IMR-90 (cell line): ENCODE results near the gene FDXR. TPM values are rescaled to one million over a fixed set of nuclear protein-coding genes. Genes with fewer than 3 reads are reported as not detected.

Experiments used
- ATAC-seq: fragments of 200-7000 bp; cut with Tn5 transposase; 2 replicates; pipeline ENCODE4 v1.9.1; 2020; ENCODE audit warnings: low read depth, mild to moderate bottlenecking, moderate library complexity
- BruUV-seq: library from RNA; stranded (reverse); fragments of 400-500 nt; replicated peaks from 2 replicates; lab custom pipeline; 2021; lab: Mats Ljungman, UMichigan
- CTCF ChIA-PET: fragments of 300-600 bp; formaldehyde crosslinking; extraction: SDS; loops from one replicate; lab custom pipeline; 2021; ENCODE audit warnings: antibody characterized with exemption; lab: Yijun Ruan, JAX
- POLR2A ChIA-PET: fragments of 300-600 bp; sonication (Branson Sonifier 250); formaldehyde crosslinking; loops from one replicate; lab custom pipeline; 2022; ENCODE audit warnings: antibody characterized with exemption; ENCODE audit not compliant: unreplicated experiment; lab: Charles Lee
- DNase-seq: peaks from one replicate; pipeline ENCODE4 v3.0.0; 2013
- H2AFZ ChIP-seq: replicated peaks from 2 replicates; pipeline ENCODE3; 2013; ENCODE audit warnings: low read length, mild to moderate bottlenecking; ENCODE audit not compliant: poor library complexity
- H2AK5ac ChIP-seq: 2 replicates; pipeline ENCODE4 v1.6.1; 2013; ENCODE audit warnings: low read depth, low read length, inconsistent platforms
- H2AK9ac ChIP-seq: replicated peaks from 2 replicates; pipeline ENCODE3; 2013; ENCODE audit warnings: mild to moderate bottlenecking, low read depth, low read length, moderate library complexity; ENCODE audit not compliant: poor library complexity
- H2BK120ac ChIP-seq: 2 replicates; pipeline ENCODE4 v1.6.1; 2013; ENCODE audit warnings: low read depth, low read length, inconsistent platforms
- H2BK15ac ChIP-seq: 3 replicates; pipeline ENCODE4 v1.6.1; 2013; ENCODE audit warnings: low read depth, low read length, inconsistent platforms
- H2BK20ac ChIP-seq: 2 replicates; pipeline ENCODE4 v1.6.1; 2013; ENCODE audit warnings: low read depth, mild to moderate bottlenecking, inconsistent platforms, low read length, moderate library complexity
- H2BK5ac ChIP-seq: 2 replicates; pipeline ENCODE4 v1.6.1; 2013; ENCODE audit warnings: mild to moderate bottlenecking, low read depth, low read length, inconsistent platforms; ENCODE audit not compliant: poor library complexity, severe bottlenecking
- H3K14ac ChIP-seq: replicated peaks from 2 replicates; pipeline ENCODE4 v1.6.1; 2013; ENCODE audit warnings: low read depth, low read length, inconsistent platforms
- H3K18ac ChIP-seq: 2 replicates; pipeline ENCODE4 v1.6.1; 2013; ENCODE audit warnings: low read depth, low read length, control low read depth
- H3K23ac ChIP-seq: 2 replicates; pipeline ENCODE4 v1.6.1; 2013; ENCODE audit warnings: low read depth, low read length, inconsistent platforms
- H3K27ac ChIP-seq: 2 replicates; pipeline ENCODE4 v1.5.1; 2013; ENCODE audit warnings: mild to moderate bottlenecking, control low read depth, low read length; ENCODE audit not compliant: insufficient read depth
- H3K27me3 ChIP-seq: 2 replicates; pipeline ENCODE4 v1.6.1; 2013; ENCODE audit warnings: low read length; ENCODE audit not compliant: control insufficient read depth, insufficient read depth
- H3K36me3 ChIP-seq: 2 replicates; pipeline ENCODE4 v1.6.1; 2013; ENCODE audit warnings: low read length, mixed read lengths; ENCODE audit not compliant: control insufficient read depth, insufficient read depth
- H3K4ac ChIP-seq: 2 replicates; pipeline ENCODE4 v1.6.1; 2013; ENCODE audit warnings: low read depth, low read length, inconsistent platforms
- H3K4me1 ChIP-seq: 2 replicates; pipeline ENCODE4 v1.6.1; 2013; ENCODE audit warnings: low read length, mixed read lengths; ENCODE audit not compliant: control insufficient read depth, insufficient read depth
- H3K4me2 ChIP-seq: 2 replicates; pipeline ENCODE4 v1.6.1; 2013; ENCODE audit warnings: low read depth, mild to moderate bottlenecking, control low read depth, low read length, moderate library complexity
- H3K4me3 ChIP-seq: 2 replicates; pipeline ENCODE4 v1.5.1; 2013; ENCODE audit warnings: low read depth, mild to moderate bottlenecking, control low read depth, low read length, moderate library complexity; ENCODE audit not compliant: insufficient read depth
- H3K56ac ChIP-seq: 2 replicates; pipeline ENCODE4 v1.6.1; 2013; ENCODE audit warnings: low read length, inconsistent platforms; ENCODE audit not compliant: insufficient read depth; ENCODE audit errors: extremely low read depth
- H3K79me1 ChIP-seq, 2 experiments: 2 replicates each; pipeline ENCODE4 v1.6.1; 2013; ENCODE audit warnings: low read length in 2 of 2, inconsistent platforms in 1 of 2, low read depth in 1 of 2
- H3K9ac ChIP-seq: 2 replicates; pipeline ENCODE4 v1.6.1; 2013; ENCODE audit warnings: low read depth, low read length, control low read depth
- H3K9me1 ChIP-seq: 2 replicates; pipeline ENCODE4 v1.6.1; 2013; ENCODE audit warnings: low read length, inconsistent platforms; ENCODE audit not compliant: insufficient read depth
- H3K9me3 ChIP-seq: 2 replicates; pipeline ENCODE4 v1.6.1; 2013; ENCODE audit warnings: low read length; ENCODE audit not compliant: control insufficient read depth, insufficient read depth
- H4K20me1 ChIP-seq: 2 replicates; pipeline ENCODE4 v1.6.1; 2013; ENCODE audit warnings: low read length, inconsistent platforms; ENCODE audit not compliant: insufficient read depth
- H4K5ac ChIP-seq: 2 replicates; pipeline ENCODE4 v1.6.1; 2013; ENCODE audit warnings: mild to moderate bottlenecking, low read depth, low read length, control low read depth
- H4K8ac ChIP-seq, 2 experiments: 2 replicates each; pipeline ENCODE4 v1.6.1; 2013; ENCODE audit warnings: low read depth in 2 of 2, low read length in 2 of 2, control low read depth in 1 of 2, inconsistent platforms in 1 of 2
- H4K91ac ChIP-seq: 2 replicates; pipeline ENCODE4 v1.6.1; 2013; ENCODE audit warnings: low read depth, low read length, inconsistent platforms; ENCODE audit not compliant: insufficient read depth
- BHLHE40 ChIP-seq: fragments of 150-350 bp; IDR thresholded peaks from 2 replicates; pipeline ENCODE4 v1.6.1; 2016; ENCODE audit warnings: mild to moderate bottlenecking, low read depth, low read length
- CEBPB ChIP-seq: IDR thresholded peaks from 2 replicates; pipeline ENCODE4 v1.6.1; 2012; ENCODE audit warnings: low read depth, low read length, improper control_type of control experiment
- CHD1 ChIP-seq: IDR thresholded peaks from 2 replicates; pipeline ENCODE4 v1.6.1; 2012; ENCODE audit warnings: low read depth, low read length, improper control_type of control experiment
- CTCF ChIP-seq: conservative IDR thresholded peaks from 2 replicates; pipeline ENCODE4 v1.5.1; 2012; ENCODE audit warnings: mild to moderate bottlenecking, low read depth, low read length, improper control_type of control experiment
- ELK1 ChIP-seq: fragments of 150-350 bp; IDR thresholded peaks from 2 replicates; pipeline ENCODE4 v1.6.1; 2016; ENCODE audit warnings: low read depth, mild to moderate bottlenecking, low read length, moderate library complexity, borderline replicate concordance
- FOS ChIP-seq: fragments of 150-350 bp; IDR thresholded peaks from 2 replicates; pipeline ENCODE4 v1.6.1; 2016; ENCODE audit warnings: low read depth, low read length
- MAZ ChIP-seq: IDR thresholded peaks from 2 replicates; pipeline ENCODE4 v1.6.1; 2012; ENCODE audit warnings: low read depth, mild to moderate bottlenecking, low read length, improper control_type of control experiment, moderate library complexity, borderline replicate concordance
- MXI1 ChIP-seq: IDR thresholded peaks from 2 replicates; pipeline ENCODE4 v1.6.1; 2012; ENCODE audit warnings: low read depth, mild to moderate bottlenecking, low read length, moderate library complexity, borderline replicate concordance
- POLR2A ChIP-seq: IDR thresholded peaks from 2 replicates; pipeline ENCODE4 v1.6.1; 2012; ENCODE audit warnings: mild to moderate bottlenecking, low read depth, low read length
- RAD21 ChIP-seq: IDR thresholded peaks from 2 replicates; pipeline ENCODE4 v1.6.1; 2012; ENCODE audit warnings: low read length, improper control_type of control experiment
- RFX5 ChIP-seq: IDR thresholded peaks from 2 replicates; pipeline ENCODE4 v1.8.0; 2012; ENCODE audit warnings: low read depth, mild to moderate bottlenecking, low read length, moderate library complexity
- SMC3 ChIP-seq: fragments of 150-350 bp; IDR thresholded peaks from 2 replicates; pipeline ENCODE4 v1.6.1; 2016; ENCODE audit warnings: low read depth, mild to moderate bottlenecking, antibody characterized with exemption, low read length, moderate library complexity
- USF2 ChIP-seq: fragments of 150-350 bp; IDR thresholded peaks from 2 replicates; pipeline ENCODE4 v1.6.1; 2017; ENCODE audit warnings: mild to moderate bottlenecking, antibody characterized with exemption, low read length, low read depth
- WGBS, 2 experiments: methylation state at CpG; one replicate each; pipeline versions ENCODE4 v1.1.5 to v1.1.7; 2013; ENCODE audit warnings: missing lambda C conversion rate in 2 of 2; ENCODE audit not compliant: insufficient read length in 1 of 2; ENCODE audit errors: extremely low coverage in 2 of 2; 5-methylcytosine and 5-hydroxymethylcytosine counted together
- dilution Hi-C: fragments of 300-500 bp; cut with HindIII; formaldehyde crosslinking; loops from one replicate; pipeline ENCODE4 v1.14.3; 2018; ENCODE audit warnings: low sequenced_read_pairs; ENCODE audit not compliant: unreplicated experiment
- in situ Hi-C: fragments of 300-500 bp; cut with MboI; formaldehyde crosslinking; loops from 3 replicates; pipeline ENCODE4 v1.14.3; 2019; ENCODE audit warnings: low sequenced_read_pairs, inconsistent platforms, mixed read lengths
- intact Hi-C: fragments of 100-400 bp; cut with micrococcal nuclease; formaldehyde crosslinking; loops from 2 replicates; pipeline ENCODE4 v1.10.0; 2022
- polyA plus RNA-seq, 3 experiments: library from polyadenylated mRNA; depleted of rRNA; stranded (reverse); fragments of >200 nt; gene quantifications; 2 replicates each; pipeline ENCODE4 v1.2.3, GENCODE V29; 2012; ENCODE audit warnings: low replicate concordance in 1 of 3
- total RNA-seq: library from RNA; depleted of rRNA; stranded (reverse); fragments of >200 nt; gene quantifications from 2 replicates; pipeline ENCODE4 v1.2.3, GENCODE V29; 2012

FDXR gene
- total and polyA plus RNA-seq, 2 of the 4 experiments (the other 2 are of a cell fraction) = 12.4 to 18.6 TPM

- no TSS peak for BruUV-seq
- intact Hi-C loops (no loop called here), dilution Hi-C loops (no loop called here), in situ Hi-C loops (no loop called here)
- Histone ChIP-seq H4K20me1 (no peaks in the 10 kb centered on the region), H3K27ac (no peak overlapping the region), H2BK120ac (no peak overlapping the region), H3K56ac (no peak overlapping the region), H3K4ac (no peak overlapping the region), H4K8ac (no peak overlapping the region), H2AK9ac (no peak overlapping the region), H2AK5ac (no peak overlapping the region), H3K18ac (no peak overlapping the region), H3K4me1 (no peaks in the 10 kb centered on the region), H3K79me1 (no peaks in the 10 kb centered on the region), H3K4me3 (no peak overlapping the region), H4K5ac (no peak overlapping the region), H3K23ac (no peak overlapping the region), H3K36me3 (no peaks in the 10 kb centered on the region), H2BK15ac (no peak overlapping the region), H3K9ac (no peak overlapping the region), H3K9me1 (no peaks in the 10 kb centered on the region), H2BK20ac (no peak overlapping the region), H3K9me3 (no peaks in the 10 kb centered on the region), H4K91ac (no peak overlapping the region), H3K27me3 (peaks cover 78% of the 10 kb centered on the region), H2AFZ (no peak overlapping the region), H2BK5ac (no peak overlapping the region), H3K14ac (no peak overlapping the region), H3K4me2 (no peak overlapping the region)
- ChIA-PET POLR2A (no interaction called here), CTCF (no interaction called here)
- no peak for DNase-seq
- WGBS, 2 experiments = 10% methylated on average over 7 of the region's 19 CpGs; no CpG with 5 or more reads in 1 of the 2 experiments
- no peak for ATAC-seq
- TF ChIP-seq CEBPB = no peak
- TF ChIP-seq MXI1 = no peak
- no peak for TF ChIP-seq USF2
- no peak for TF ChIP-seq RFX5
- no peak for TF ChIP-seq CHD1
- TF ChIP-seq POLR2A = no peak
- TF ChIP-seq MAZ = no peak
- TF ChIP-seq BHLHE40 = no peak
- no peak for TF ChIP-seq RAD21
- TF ChIP-seq SMC3 = no peak
- no peak for TF ChIP-seq ELK1
- no peak for TF ChIP-seq FOS
- no peak for TF ChIP-seq CTCF
These were observed 48.4 kb upstream of the FDXR start for GRCh38 chr17:74921026-74921681.
